Keratinocyte (primary cell): ENCODE measurements around the gene PLXND1. TPM values are rescaled to one million over a fixed set of nuclear protein-coding genes. Genes with fewer than 3 reads are reported as not detected.

Experiments used
- DNase-seq: peaks from one replicate; pipeline ENCODE4 v3.0.0-alpha.2; 2011; ENCODE audit warnings: low read depth, missing footprints, low spot score
- FAIRE-seq: peaks from 2 replicates; lab custom pipeline; 2011; peaks lifted over from hg19 to GRCh38; lab: Jason Lieb, UNC
- H2AFZ ChIP-seq: 2 replicates; pipeline ENCODE4 v1.6.0; 2012; ENCODE audit warnings: low read length, control low read depth, inconsistent platforms; ENCODE audit not compliant: control insufficient read depth
- H3K27ac ChIP-seq: 2 replicates; pipeline ENCODE4 v1.5.1; 2011; ENCODE audit warnings: low read length; ENCODE audit not compliant: control insufficient read depth, insufficient read depth
- H3K27me3 ChIP-seq: 3 replicates; pipeline ENCODE4 v1.6.0; 2011; ENCODE audit warnings: low read length; ENCODE audit not compliant: control insufficient read depth, insufficient read depth; ENCODE audit errors: extremely low read depth
- H3K36me3 ChIP-seq, 2 experiments: 2 replicates in 1 of 2; 3 replicates in 1 of 2; pipeline ENCODE4 v1.5.1; 2011; ENCODE audit warnings: low read length in 2 of 2, mild to moderate bottlenecking in 1 of 2; ENCODE audit not compliant: control insufficient read depth in 2 of 2, insufficient read depth in 2 of 2; ENCODE audit errors: extremely low read depth in 1 of 2
- H3K4me1 ChIP-seq: 3 replicates; pipeline ENCODE4 v1.5.1; 2011; ENCODE audit warnings: low read length; ENCODE audit not compliant: control insufficient read depth, insufficient read depth; ENCODE audit errors: extremely low read depth
- H3K4me2 ChIP-seq: 3 replicates; pipeline ENCODE4 v1.6.0; 2011; ENCODE audit warnings: low read depth, low read length; ENCODE audit not compliant: control insufficient read depth, insufficient read depth; ENCODE audit errors: extremely low read depth
- H3K4me3 ChIP-seq, 3 experiments: fragments of 200-600 bp in 1 of 3; sonication (generic) in 1 of 3; 2 replicates in 2 of 3; 3 replicates in 1 of 3; pipeline ENCODE4 v1.5.1; 2011 to 2016; ENCODE audit warnings: low read length in 3 of 3, mild to moderate bottlenecking in 3 of 3, control low read depth in 2 of 3, inconsistent platforms in 1 of 3, low read depth in 1 of 3, mixed read lengths in 1 of 3, mixed run types in 1 of 3, moderate library complexity in 1 of 3; ENCODE audit not compliant: control insufficient read depth in 2 of 3, insufficient read depth in 2 of 3; ENCODE audit errors: extremely low read depth in 1 of 3
- H3K79me2 ChIP-seq: 2 replicates; pipeline ENCODE4 v1.6.0; 2012; ENCODE audit warnings: low read length; ENCODE audit not compliant: control insufficient read depth, insufficient read depth
- H3K9ac ChIP-seq: 3 replicates; pipeline ENCODE4 v1.6.0; 2011; ENCODE audit warnings: low read length; ENCODE audit not compliant: control insufficient read depth, insufficient read depth; ENCODE audit errors: extremely low read depth
- H3K9me1 ChIP-seq: 3 replicates; pipeline ENCODE4 v1.6.0; 2011; ENCODE audit warnings: low read length; ENCODE audit not compliant: control insufficient read depth, insufficient read depth; ENCODE audit errors: extremely low read depth
- H3K9me3 ChIP-seq: 2 replicates; pipeline ENCODE4 v1.5.1; 2012; ENCODE audit warnings: low read depth, low read length; ENCODE audit not compliant: control insufficient read depth
- H4K20me1 ChIP-seq: 3 replicates; pipeline ENCODE4 v1.6.0; 2011; ENCODE audit warnings: low read length; ENCODE audit not compliant: control insufficient read depth, insufficient read depth; ENCODE audit errors: extremely low read depth
- CTCF ChIP-seq, 3 experiments: IDR thresholded peaks in 1 of 3; conservative IDR thresholded peaks in 1 of 3; optimal IDR thresholded peaks in 1 of 3; 2 replicates in 2 of 3; 3 replicates in 1 of 3; pipeline versions ENCODE3 to v1.5.1; 2011; ENCODE audit warnings: low read length in 3 of 3, mild to moderate bottlenecking in 3 of 3, moderate library complexity in 2 of 3, control low read depth in 1 of 3, inconsistent platforms in 1 of 3; ENCODE audit not compliant: insufficient read depth in 2 of 3; ENCODE audit errors: extremely low read depth in 1 of 3
- EZH2 ChIP-seq: IDR thresholded peaks from one replicate; pipeline ENCODE4 v1.6.1; 2012; ENCODE audit warnings: inconsistent platforms, mild to moderate bottlenecking, low read length, moderate library complexity
- dilution Hi-C: fragments of 300-500 bp; cut with MboI; formaldehyde crosslinking; loops from one replicate; pipeline ENCODE4 v1.7.0; 2020; ENCODE audit warnings: low sequenced_read_pairs; ENCODE audit not compliant: extremely low pct_ligation_motif_present
- polyA plus RNA-seq, 5 experiments: library from polyadenylated mRNA; depleted of rRNA in 3 of 5; stranded (reverse) in 3 of 5; stranded (forward) in 1 of 5; unstranded in 1 of 5; fragments of >200 nt; gene quantifications; 1 replicate in 1 of 5; 2 replicates in 3 of 5; 3 replicates in 1 of 5; pipeline versions ENCODE4 v1.2.1 to v1.2.3, GENCODE V29; 2011 to 2012; ENCODE audit warnings: missing spikeins in 2 of 5, low read depth in 1 of 5, low replicate concordance in 1 of 5

The PLXND1 gene
- polyA plus RNA-seq, 1 donor (not counting 4 experiments of a cell fraction or from before 2014, with no cell fraction given) = 0.09 TPM

- Histone ChIP-seq H3K27me3 (no peaks in the 10 kb centered on the region), H3K36me3 (peaks cover 0 to 24% of the 10 kb centered on the region in 2 experiments), H3K9ac (no peak overlapping the region), H3K4me1 (peaks cover 24% of the 10 kb centered on the region), H3K9me1 (no peaks in the 10 kb centered on the region), H3K79me2 (peaks cover 10% of the 10 kb centered on the region), H3K4me3 (no peak overlapping the region), H2AFZ (no peak overlapping the region), H3K9me3 (no peaks in the 10 kb centered on the region), H3K4me2 (no peak overlapping the region), H4K20me1 (no peaks in the 10 kb centered on the region), H3K27ac (no peak overlapping the region)
- DNase-seq = peak; percentile 56
- dilution Hi-C loops = no loop called here
- peak; percentile 57 to 76 (median 70) for TF ChIP-seq CTCF (optimal IDR thresholded peaks at IDR 0.05 in 1 of 3, IDR thresholded peaks at IDR 0.05 in 1 of 3, conservative IDR thresholded peaks at IDR 0.05 in 1 of 3; ENCODE audit: extremely low read depth in 1 of 3, insufficient read depth in 2 of 3, low read length in 3 of 3)
- TF ChIP-seq EZH2 = no peak
- peak; percentile 48 for FAIRE-seq
Observed at GRCh38 chr3:129650256-129650872, 43.9 kb upstream of the PLXND1 start.

- H3K79me2 ChIP-seq = peaks cover 2% of the 10 kb centered on the region
- no peaks in the 10 kb centered on the region for H4K20me1 ChIP-seq
- no peak overlapping the region for H3K27ac ChIP-seq
- no peaks in the 10 kb centered on the region for H3K27me3 ChIP-seq
- H3K4me3 ChIP-seq = no peak overlapping the region
- H3K4me1 ChIP-seq = peaks cover 24% of the 10 kb centered on the region
- no peaks in the 10 kb centered on the region for H3K9me3 ChIP-seq
- H3K9me1 ChIP-seq = no peaks in the 10 kb centered on the region
- FAIRE-seq = no peak
- DNase-seq = no peak
- no peak overlapping the region for H3K9ac ChIP-seq
- dilution Hi-C loops = no loop called here
- no peak overlapping the region for H3K4me2 ChIP-seq
- TF ChIP-seq CTCF (optimal IDR thresholded peaks at IDR 0.05 in 1 of 3, IDR thresholded peaks at IDR 0.05 in 1 of 3, conservative IDR thresholded peaks at IDR 0.05 in 1 of 3; ENCODE audit: extremely low read depth in 1 of 3, insufficient read depth in 2 of 3, low read length in 3 of 3) = no peak
- no peak for TF ChIP-seq EZH2
- peaks cover 0 to 17% of the 10 kb centered on the region in 2 experiments for H3K36me3 ChIP-seq
- H2AFZ ChIP-seq = no peak overlapping the region
Observed at GRCh38 chr3:129648391-129648790, 41.9 kb upstream of the PLXND1 start.
